A673 (cell line): Measurements from ENCODE around the gene TRRAP. TPM values are rescaled to one million over a fixed set of nuclear protein-coding genes. Genes with fewer than 3 reads are reported as not detected.

Source experiments
- BruUV-seq: library from RNA; stranded (reverse); fragments of 400-500 nt; replicated peaks from 2 replicates; lab custom pipeline; 2021; lab: Mats Ljungman, UMichigan
- CTCF ChIA-PET: fragments of 300-600 bp; sonication (Branson Sonifier 250); formaldehyde crosslinking; loops from one replicate; lab custom pipeline; 2022; ENCODE audit warnings: antibody characterized with exemption; lab: Charles Lee
- POLR2A ChIA-PET: fragments of 300-600 bp; sonication (Branson Sonifier 250); formaldehyde crosslinking; loops from one replicate; lab custom pipeline; 2022; ENCODE audit warnings: antibody characterized with exemption; ENCODE audit not compliant: low non-redundant PET; lab: Charles Lee
- DNase-seq: peaks from one replicate; pipeline ENCODE4 v3.0.0-alpha.2; 2015; ENCODE audit warnings: low spot score
- H3K27ac ChIP-seq: fragments of 200-600 bp; sonication (generic); 2 replicates; pipeline ENCODE4 v1.5.1; 2016; ENCODE audit warnings: mixed run types, low read depth, mild to moderate bottlenecking, mixed read lengths, antibody characterized with exemption, low read length; ENCODE audit not compliant: poor library complexity, severe bottlenecking
- H3K27me3 ChIP-seq: fragments of 200-600 bp; sonication (generic); replicated peaks from 2 replicates; pipeline ENCODE4 v1.6.1; 2017; ENCODE audit warnings: mixed run types, low read depth, mild to moderate bottlenecking, mixed read lengths, antibody characterized with exemption, low read length; ENCODE audit not compliant: insufficient read depth, poor library complexity
- H3K36me3 ChIP-seq: fragments of 200-600 bp; sonication (generic); 2 replicates; pipeline ENCODE4 v1.6.1; 2016; ENCODE audit warnings: mixed run types, mild to moderate bottlenecking, mixed read lengths, antibody characterized with exemption, low read length; ENCODE audit not compliant: insufficient read depth, poor library complexity, severe bottlenecking
- H3K4me1 ChIP-seq: fragments of 200-600 bp; sonication (generic); 2 replicates; pipeline ENCODE4 v1.6.1; 2017; ENCODE audit warnings: mixed run types, mild to moderate bottlenecking, mixed read lengths, antibody characterized with exemption, low read length; ENCODE audit not compliant: insufficient read depth, poor library complexity, severe bottlenecking
- H3K4me3 ChIP-seq: fragments of 200-600 bp; sonication (generic); 2 replicates; pipeline ENCODE4 v1.5.1; 2016; ENCODE audit warnings: low read depth, mixed run types, mild to moderate bottlenecking, mixed read lengths, low read length; ENCODE audit not compliant: poor library complexity, severe bottlenecking
- H3K9me3 ChIP-seq: fragments of 200-600 bp; sonication (generic); 2 replicates; pipeline ENCODE4 v1.6.1; 2016; ENCODE audit warnings: mixed run types, low read depth, mild to moderate bottlenecking, mixed read lengths, antibody characterized with exemption, low read length; ENCODE audit not compliant: poor library complexity, severe bottlenecking
- CTCF ChIP-seq: fragments of 300-800, 200-600 bp; sonication (generic); conservative IDR thresholded peaks from 2 replicates; pipeline ENCODE4 v1.5.1; 2017; ENCODE audit warnings: low read depth, mild to moderate bottlenecking, antibody characterized with exemption, low read length, moderate library complexity, mixed read lengths
- EZH2 ChIP-seq: fragments of 200-600 bp; sonication (generic); IDR thresholded peaks from 2 replicates; pipeline ENCODE4 v1.6.1; 2017; ENCODE audit warnings: borderline replicate concordance, low read depth, mild to moderate bottlenecking, mixed read lengths, antibody characterized with exemption, low read length; ENCODE audit not compliant: poor library complexity, severe bottlenecking
- intact Hi-C: fragments of 100-400 bp; cut with micrococcal nuclease; formaldehyde crosslinking; loops from one replicate; pipeline ENCODE4 v1.10.0; 2022; ENCODE audit not compliant: unreplicated experiment
- total RNA-seq: library from RNA; stranded (reverse); gene quantifications from 2 replicates; pipeline ENCODE4 v1.2.3, GENCODE V29; 2021

TRRAP gene
- total RNA-seq, 1 experiment from 2014 or later, result 50.2 TPM

GRCh38 chr7:98955992-98956391, 77.7 kb downstream of the TRRAP start:
- Histone ChIP-seq H3K27me3 (no peaks in the 10 kb centered on the region), H3K36me3 (peaks cover 84% of the 10 kb centered on the region), H3K9me3 (no peaks in the 10 kb centered on the region), H3K4me3 (no peak overlapping the region), H3K27ac (no peak overlapping the region), H3K4me1 (no peaks in the 10 kb centered on the region)
- ChIA-PET POLR2A (no interaction called here), CTCF (no interaction called here)
- DNase-seq, result no peak
- BruUV-seq, result no TSS peak
- TF ChIP-seq CTCF (no peak), EZH2 (no peak)
- intact Hi-C loops, result no loop called here

- H3K27ac ChIP-seq, result no peak overlapping the region
- H3K4me1 ChIP-seq, result no peaks in the 10 kb centered on the region
- no peak for DNase-seq
- H3K27me3 ChIP-seq, result no peaks in the 10 kb centered on the region
- CTCF ChIA-PET, result no interaction called here
- H3K4me3 ChIP-seq, result no peak overlapping the region
- TF ChIP-seq CTCF (no peak), EZH2 (no peak)
- intact Hi-C loops, result no loop called here
- POLR2A ChIA-PET, result no interaction called here
- H3K9me3 ChIP-seq, result no peaks in the 10 kb centered on the region
- H3K36me3 ChIP-seq, result peaks cover 84% of the 10 kb centered on the region
- no TSS peak for BruUV-seq
Observed at GRCh38 chr7:98956469-98956868, 78.1 kb downstream of the TRRAP start.

- POLR2A ChIA-PET, result no interaction called here
- peaks cover 84% of the 10 kb centered on the region for H3K36me3 ChIP-seq
Observed at GRCh38 chr7:98956937-98957336, 78.6 kb downstream of the TRRAP start.

More at GRCh38 chr7:98956937-98957336, 78.6 kb downstream of the TRRAP start:
- H3K27me3 ChIP-seq, result no peaks in the 10 kb centered on the region
- no peak overlapping the region for H3K4me3 ChIP-seq
- TF ChIP-seq EZH2 (no peak), CTCF (no peak)
- H3K4me1 ChIP-seq, result no peaks in the 10 kb centered on the region
- DNase-seq, result no peak
- no TSS peak for BruUV-seq
- intact Hi-C loops, result no loop called here
- no peaks in the 10 kb centered on the region for H3K9me3 ChIP-seq
- CTCF ChIA-PET, result no interaction called here
- H3K27ac ChIP-seq, result no peak overlapping the region
